ENCODE data around the gene SPEN.

The SPEN gene

DNA sequence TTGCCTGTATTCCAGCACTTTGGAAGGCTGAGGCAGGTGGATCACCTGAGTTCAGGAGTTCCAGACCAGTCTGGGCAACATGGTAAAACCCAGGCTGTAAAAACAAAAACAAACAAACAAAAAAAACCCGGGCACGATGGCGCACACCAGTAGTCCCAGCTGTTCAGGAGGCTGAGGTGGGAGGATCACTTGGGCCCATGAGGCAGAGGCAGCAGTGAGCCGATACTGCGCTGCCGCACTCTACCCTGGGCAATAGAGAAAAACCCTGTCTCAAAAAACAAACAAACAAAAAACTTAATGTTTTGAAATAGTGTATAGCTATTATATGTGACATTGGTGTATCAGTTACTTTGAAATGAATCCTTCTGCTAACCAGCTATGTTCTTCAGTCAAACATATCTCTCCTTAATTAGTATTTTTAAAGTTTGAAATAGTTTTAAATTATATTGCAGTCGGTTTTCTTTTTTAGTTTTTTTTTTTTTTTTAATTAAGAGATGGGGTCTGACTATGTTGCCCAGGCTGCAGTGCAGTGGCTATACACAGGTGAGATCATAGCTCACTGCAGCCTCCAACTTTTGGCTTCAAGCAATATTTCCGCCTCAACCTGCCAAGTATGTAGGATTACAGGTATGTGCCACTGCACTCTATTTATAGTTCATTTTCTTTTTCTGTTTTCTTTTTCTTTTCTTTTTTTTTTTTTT, 11.3 kb downstream of the SPEN start:
- H3K9me3 ChIP-seq (ENCODE audit: insufficient read depth, low read depth, low read length) = no peaks in the 10 kb centered on the region
- TF ChIP-seq EZH2phosphoT487 (IDR thresholded peaks at IDR 0.05; ENCODE audit: borderline replicate concordance) = no peak
- TF ChIP-seq, protein P1, sequence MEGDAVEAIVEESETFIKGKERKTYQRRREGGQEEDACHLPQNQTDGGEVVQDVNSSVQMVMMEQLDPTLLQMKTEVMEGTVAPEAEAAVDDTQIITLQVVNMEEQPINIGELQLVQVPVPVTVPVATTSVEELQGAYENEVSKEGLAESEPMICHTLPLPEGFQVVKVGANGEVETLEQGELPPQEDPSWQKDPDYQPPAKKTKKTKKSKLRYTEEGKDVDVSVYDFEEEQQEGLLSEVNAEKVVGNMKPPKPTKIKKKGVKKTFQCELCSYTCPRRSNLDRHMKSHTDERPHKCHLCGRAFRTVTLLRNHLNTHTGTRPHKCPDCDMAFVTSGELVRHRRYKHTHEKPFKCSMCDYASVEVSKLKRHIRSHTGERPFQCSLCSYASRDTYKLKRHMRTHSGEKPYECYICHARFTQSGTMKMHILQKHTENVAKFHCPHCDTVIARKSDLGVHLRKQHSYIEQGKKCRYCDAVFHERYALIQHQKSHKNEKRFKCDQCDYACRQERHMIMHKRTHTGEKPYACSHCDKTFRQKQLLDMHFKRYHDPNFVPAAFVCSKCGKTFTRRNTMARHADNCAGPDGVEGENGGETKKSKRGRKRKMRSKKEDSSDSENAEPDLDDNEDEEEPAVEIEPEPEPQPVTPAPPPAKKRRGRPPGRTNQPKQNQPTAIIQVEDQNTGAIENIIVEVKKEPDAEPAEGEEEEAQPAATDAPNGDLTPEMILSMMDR (conservative IDR thresholded peaks at IDR 0.05; ENCODE audit: low read length) = no peak
- H3K4me1 ChIP-seq (ENCODE audit: insufficient read depth, low read length, poor library complexity, severe bottlenecking) = no peaks in the 10 kb centered on the region
- no peaks in the 10 kb centered on the region for H3K36me3 ChIP-seq (ENCODE audit: insufficient read depth, low read length)
- H3K9ac ChIP-seq (ENCODE audit: low read depth, low read length, poor library complexity, severe bottlenecking) = no peak overlapping the region
- 0 out of 2 replicates have a peak, but pooled peaks cover 2% of the 10 kb centered on the region for H3F3A ChIP-seq (ENCODE audit: low read depth)
- no peak overlapping the region for H3K4me3 ChIP-seq (ENCODE audit: low read length, poor library complexity, severe bottlenecking)
- H2AFZ ChIP-seq (ENCODE audit: low read length) = no peak overlapping the region
- peaks cover 100% of the 10 kb centered on the region for H3K79me2 ChIP-seq (ENCODE audit: insufficient read depth, low read length)
- peaks cover 70% of the 10 kb centered on the region for H4K20me1 ChIP-seq (ENCODE audit: insufficient read depth, low read length, poor library complexity, severe bottlenecking)
- H3K27me3 ChIP-seq (ENCODE audit: insufficient read depth, low read length, poor library complexity, severe bottlenecking) = no peaks in the 10 kb centered on the region
- H3K9me2 ChIP-seq (replicated peaks; ENCODE audit: low read depth, low read length) = no peaks in the 10 kb centered on the region
- no peak overlapping the region for H3K4me2 ChIP-seq (ENCODE audit: low read depth, low read length, poor library complexity, severe bottlenecking)

DNA sequence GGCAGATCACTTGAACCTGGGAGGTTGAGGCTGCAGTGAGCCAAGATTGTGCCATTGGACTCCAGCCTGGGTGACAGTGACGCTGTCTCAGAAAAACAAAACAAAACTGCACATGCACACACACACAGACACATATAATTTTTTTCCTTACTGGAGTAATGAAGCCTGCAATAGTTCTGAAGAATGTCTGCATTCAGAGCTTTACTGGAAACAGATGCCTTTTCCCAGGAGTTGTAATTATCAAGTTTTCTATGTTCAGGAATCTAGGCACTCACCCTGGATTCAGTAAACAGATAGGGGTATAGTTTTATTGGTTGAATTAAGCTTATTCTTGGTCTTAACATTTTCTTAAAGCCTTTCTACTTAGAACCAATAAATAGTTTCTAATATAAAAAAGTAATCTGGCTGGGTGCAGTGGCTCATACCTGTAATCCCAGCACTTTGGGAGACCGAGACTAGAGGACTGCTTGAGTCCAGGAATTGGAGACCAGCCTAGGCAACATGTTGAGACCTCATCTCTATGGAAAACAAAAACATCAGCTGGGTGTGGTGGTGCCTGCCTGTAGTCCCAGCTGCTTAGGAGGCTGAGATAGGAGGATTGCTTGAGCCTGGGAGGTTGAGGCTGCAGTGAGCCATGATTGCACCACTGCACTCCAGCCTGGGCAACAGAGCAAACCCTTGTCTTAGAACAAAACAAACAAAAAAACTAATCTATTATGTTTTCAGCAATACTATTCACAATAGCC, 15.8 kb downstream of the SPEN start:
- peaks cover 100% of the 10 kb centered on the region for H3K79me2 ChIP-seq (ENCODE audit: insufficient read depth, low read length)
- H3K9me3 ChIP-seq (ENCODE audit: insufficient read depth, low read depth, low read length) = no peaks in the 10 kb centered on the region
- no peak overlapping the region for H3K4me3 ChIP-seq (ENCODE audit: low read length, poor library complexity, severe bottlenecking)
- peaks cover 82% of the 10 kb centered on the region for H4K20me1 ChIP-seq (ENCODE audit: insufficient read depth, low read length, poor library complexity, severe bottlenecking)
- no peaks in the 10 kb centered on the region for H3K27me3 ChIP-seq (ENCODE audit: insufficient read depth, low read length, poor library complexity, severe bottlenecking)
- no peak overlapping the region for H3K9ac ChIP-seq (ENCODE audit: low read depth, low read length, poor library complexity, severe bottlenecking)
- H3F3A ChIP-seq (ENCODE audit: low read depth) = no peaks in the 10 kb centered on the region
- TF ChIP-seq, protein P1 (conservative IDR thresholded peaks at IDR 0.05; ENCODE audit: low read length) = no peak
- TF ChIP-seq EZH2phosphoT487 (IDR thresholded peaks at IDR 0.05; ENCODE audit: borderline replicate concordance) = no peak
- H2AFZ ChIP-seq (ENCODE audit: low read length) = no peak overlapping the region
- H3K9me2 ChIP-seq (replicated peaks; ENCODE audit: low read depth, low read length) = no peaks in the 10 kb centered on the region
- H3K36me3 ChIP-seq (ENCODE audit: insufficient read depth, low read length) = no peaks in the 10 kb centered on the region
- peaks cover 6% of the 10 kb centered on the region for H3K4me1 ChIP-seq (ENCODE audit: insufficient read depth, low read length, poor library complexity, severe bottlenecking)
- no peak overlapping the region for H3K4me2 ChIP-seq (ENCODE audit: low read depth, low read length, poor library complexity, severe bottlenecking)

DNA sequence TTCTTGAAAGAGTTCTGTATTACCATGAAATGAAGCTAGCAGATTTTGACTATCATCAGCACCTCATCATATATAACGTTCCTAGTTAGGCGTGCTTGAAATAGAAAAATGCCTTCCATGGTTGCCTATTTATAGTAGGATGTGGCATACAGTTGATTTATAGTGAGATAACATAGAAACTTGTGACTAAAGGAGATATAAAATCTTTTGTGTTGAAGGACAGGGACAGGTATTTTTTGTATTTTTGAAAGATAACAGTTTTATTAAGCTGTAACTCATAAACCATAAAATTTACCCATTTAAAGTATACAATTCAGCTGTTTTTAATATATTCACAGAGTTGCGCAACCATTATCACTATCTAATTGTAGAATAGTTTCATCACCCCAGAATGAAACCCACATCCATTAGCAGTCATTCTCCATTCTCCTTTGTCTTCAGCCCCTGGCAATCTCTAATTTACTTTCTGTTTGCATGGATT, 19.3 kb downstream of the SPEN start:
- peaks cover 90% of the 10 kb centered on the region for H4K20me1 ChIP-seq (ENCODE audit: insufficient read depth, low read length, poor library complexity, severe bottlenecking)
- H2AFZ ChIP-seq (ENCODE audit: low read length) = no peak overlapping the region
- TF ChIP-seq, protein P1 (conservative IDR thresholded peaks at IDR 0.05; ENCODE audit: low read length) = no peak
- no peak for TF ChIP-seq EZH2phosphoT487 (IDR thresholded peaks at IDR 0.05; ENCODE audit: borderline replicate concordance)
- H3K9me2 ChIP-seq (replicated peaks; ENCODE audit: low read depth, low read length) = no peaks in the 10 kb centered on the region
- H3K36me3 ChIP-seq (ENCODE audit: insufficient read depth, low read length) = no peaks in the 10 kb centered on the region
- peaks cover 100% of the 10 kb centered on the region for H3K79me2 ChIP-seq (ENCODE audit: insufficient read depth, low read length)
- no peaks in the 10 kb centered on the region for H3K27me3 ChIP-seq (ENCODE audit: insufficient read depth, low read length, poor library complexity, severe bottlenecking)
- H3K4me3 ChIP-seq (ENCODE audit: low read length, poor library complexity, severe bottlenecking) = no peak overlapping the region
- H3K9me3 ChIP-seq (ENCODE audit: insufficient read depth, low read depth, low read length) = no peaks in the 10 kb centered on the region
- H3K4me2 ChIP-seq (ENCODE audit: low read depth, low read length, poor library complexity, severe bottlenecking) = peak overlapping the region; percentile 37
- no peak overlapping the region for H3K9ac ChIP-seq (ENCODE audit: low read depth, low read length, poor library complexity, severe bottlenecking)
- peaks cover 6% of the 10 kb centered on the region for H3K4me1 ChIP-seq (ENCODE audit: insufficient read depth, low read length, poor library complexity, severe bottlenecking)
- no peaks in the 10 kb centered on the region for H3F3A ChIP-seq (ENCODE audit: low read depth)
